Erythroblast (primary cell): ENCODE data around the gene ESCO1.
"Not testable (repeated sequence)": the region's sequence is repeated elsewhere in the genome, so short reads cannot be mapped to it uniquely, and the experiment has no call there.

Source experiments
- DNase-seq, 2 experiments: peaks; one replicate each; lab custom pipeline; 2025; lab: John Stamatoyannopoulos, UW
- GATA1 ChIP-seq: IDR thresholded peaks from 2 replicates; pipeline ENCODE4 v1.6.1; 2011; ENCODE audit warnings: low read depth, mild to moderate bottlenecking, control low read depth, low read length, moderate library complexity
- POLR2A ChIP-seq: IDR thresholded peaks from 2 replicates; pipeline ENCODE4 v1.6.1; 2011; ENCODE audit warnings: mild to moderate bottlenecking, low read length

ESCO1 gene

DNA sequence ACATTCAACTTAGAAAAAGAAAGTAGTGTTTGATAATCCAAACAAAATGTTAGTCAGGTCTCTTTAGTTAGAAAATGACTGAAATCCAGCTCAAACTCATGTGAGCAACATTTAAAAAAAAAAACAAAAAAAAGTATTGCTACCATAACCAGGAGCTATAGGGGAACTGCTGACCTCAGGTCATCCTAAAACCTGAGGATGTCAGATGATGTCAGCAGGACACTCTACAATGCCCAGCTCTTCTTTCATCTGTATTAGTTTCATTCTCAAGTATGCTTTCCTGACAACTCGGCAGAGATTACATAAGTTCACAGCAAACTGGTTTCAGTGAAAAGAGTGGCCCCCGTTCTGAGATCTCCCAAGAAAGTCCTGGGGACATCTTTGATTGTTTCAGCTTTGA lies 4.2 kb upstream of the ESCO1 start:
- no peak for DNase-seq
- TF ChIP-seq POLR2A (no peak), GATA1 (no peak)

DNA sequence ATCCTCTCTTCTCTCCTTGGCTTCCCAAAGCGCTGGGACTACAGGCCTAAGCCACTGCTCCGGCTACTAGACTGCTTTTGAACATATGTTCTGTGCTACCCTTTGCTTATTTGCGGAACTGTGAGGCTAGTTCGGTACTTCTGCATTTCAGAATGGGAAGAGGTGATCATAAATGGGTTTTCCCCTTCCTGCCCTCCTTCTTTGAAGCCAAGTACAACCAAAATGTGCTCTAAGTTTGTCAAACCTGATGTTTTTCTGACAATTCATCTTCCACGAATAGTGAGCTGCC lies 1.7 kb upstream of the ESCO1 start:
- no peak for DNase-seq
- TF ChIP-seq GATA1: no peak
- TF ChIP-seq POLR2A: no peak

DNA sequence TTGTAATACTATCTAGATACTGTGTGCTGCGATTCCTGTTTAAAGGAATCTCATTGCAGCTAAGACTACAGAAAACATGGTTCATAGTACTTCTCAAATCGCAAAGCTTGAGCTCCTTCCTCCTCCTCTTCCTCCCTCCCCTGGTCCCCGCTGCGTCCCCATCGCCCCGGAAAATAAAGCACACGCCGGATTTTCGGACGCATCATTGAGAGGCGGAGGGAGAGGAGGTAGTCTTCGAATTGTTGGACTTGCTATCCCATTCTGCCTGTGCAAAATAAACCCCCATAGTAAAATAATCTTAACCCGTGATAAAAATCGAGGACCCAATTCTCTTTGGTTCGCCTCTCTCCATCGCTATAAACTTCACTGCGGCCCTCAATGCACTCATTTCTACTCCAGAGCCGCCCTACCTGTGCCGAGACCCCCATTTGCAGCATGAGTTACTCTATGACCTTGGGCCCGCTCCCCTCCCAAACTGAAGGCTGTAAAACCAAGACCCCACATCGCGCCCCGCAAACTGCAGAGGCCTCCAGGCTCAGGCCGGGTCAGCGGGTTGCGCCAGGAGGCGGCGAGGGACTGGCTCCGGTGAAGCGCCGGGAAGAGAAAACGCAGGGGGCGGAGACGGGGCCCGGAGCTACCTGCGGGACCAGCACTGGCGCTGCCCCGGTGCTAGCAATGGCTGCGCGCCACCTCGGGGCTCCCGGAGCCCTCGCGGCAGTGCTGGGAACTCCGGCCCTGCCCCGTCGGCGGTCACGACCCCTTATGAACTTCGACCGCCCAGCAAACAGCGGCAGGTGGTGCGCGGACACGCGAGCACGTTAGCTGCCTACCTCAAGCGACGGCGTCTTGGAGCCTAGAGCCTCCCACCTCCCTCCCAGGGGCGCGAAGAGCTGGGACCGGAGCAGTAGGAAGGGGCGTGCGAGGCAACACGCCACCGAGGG lies 649 bp downstream of the ESCO1 start:
- peak; percentile 87 to 92 for DNase-seq
- TF ChIP-seq POLR2A (no peak), GATA1 (no peak)

DNA sequence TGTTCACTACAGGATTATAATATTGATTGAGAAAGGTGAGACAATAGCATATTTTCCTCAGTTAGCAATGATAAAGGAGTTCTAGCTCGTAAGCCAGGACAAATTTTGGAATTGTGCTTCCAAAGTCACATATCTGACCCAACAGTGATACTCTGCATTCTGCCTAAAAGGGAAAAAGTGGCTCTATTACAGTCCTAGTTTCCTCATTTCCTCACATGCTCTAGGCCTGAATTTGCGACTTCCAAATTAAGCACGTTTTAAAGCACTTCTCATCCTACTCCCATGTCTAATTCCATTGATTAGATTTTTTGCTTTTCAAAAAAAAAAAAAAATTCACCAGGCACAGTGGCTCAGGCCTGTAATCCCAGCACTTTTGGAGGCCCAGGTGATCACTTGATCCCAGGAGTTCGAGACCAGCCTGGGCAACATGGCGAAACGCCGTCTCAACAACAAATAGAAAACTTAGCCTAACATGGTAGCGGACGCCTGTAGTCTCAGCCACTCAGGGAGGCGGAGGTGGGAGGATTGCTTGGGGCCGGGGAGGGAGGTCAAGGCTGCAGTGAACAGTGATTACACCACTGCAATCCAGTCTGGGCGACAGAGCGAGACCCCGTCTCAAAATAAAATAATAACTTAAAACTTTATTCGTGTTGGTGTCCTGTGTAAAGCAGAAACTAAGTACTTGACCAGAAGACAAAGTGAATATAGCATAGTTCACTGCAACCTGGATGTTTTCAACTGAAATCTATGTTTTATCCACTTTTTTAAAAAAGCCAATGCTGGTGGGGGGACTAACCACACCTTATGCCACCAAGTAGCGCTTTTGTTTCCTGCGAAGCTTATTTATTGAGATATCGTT lies 1.5 kb downstream of the ESCO1 start:
- TF ChIP-seq GATA1 (no peak), POLR2A (no peak)
- peak; percentile 29 to 43 for DNase-seq

DNA sequence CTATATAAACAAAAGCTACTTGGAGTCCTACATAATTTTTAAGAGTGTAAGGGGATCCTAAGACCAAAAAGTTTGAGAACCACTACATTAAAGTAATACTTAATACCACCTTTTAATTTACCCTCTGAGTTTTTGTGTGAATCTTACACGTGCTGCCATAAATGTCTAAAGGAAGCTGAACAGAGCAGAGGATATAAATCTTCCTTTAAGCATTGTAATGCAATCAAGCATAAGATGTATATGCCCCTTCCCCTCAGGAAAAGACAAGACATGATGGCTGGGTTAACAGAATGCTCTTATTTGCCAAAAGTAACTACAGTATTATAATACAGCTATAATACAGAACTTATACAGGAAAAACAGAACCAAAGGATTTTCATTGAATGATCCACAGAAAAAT lies 2.9 kb downstream of the ESCO1 start:
- no peak for DNase-seq
- no peak for TF ChIP-seq POLR2A
- TF ChIP-seq GATA1: no peak

DNA sequence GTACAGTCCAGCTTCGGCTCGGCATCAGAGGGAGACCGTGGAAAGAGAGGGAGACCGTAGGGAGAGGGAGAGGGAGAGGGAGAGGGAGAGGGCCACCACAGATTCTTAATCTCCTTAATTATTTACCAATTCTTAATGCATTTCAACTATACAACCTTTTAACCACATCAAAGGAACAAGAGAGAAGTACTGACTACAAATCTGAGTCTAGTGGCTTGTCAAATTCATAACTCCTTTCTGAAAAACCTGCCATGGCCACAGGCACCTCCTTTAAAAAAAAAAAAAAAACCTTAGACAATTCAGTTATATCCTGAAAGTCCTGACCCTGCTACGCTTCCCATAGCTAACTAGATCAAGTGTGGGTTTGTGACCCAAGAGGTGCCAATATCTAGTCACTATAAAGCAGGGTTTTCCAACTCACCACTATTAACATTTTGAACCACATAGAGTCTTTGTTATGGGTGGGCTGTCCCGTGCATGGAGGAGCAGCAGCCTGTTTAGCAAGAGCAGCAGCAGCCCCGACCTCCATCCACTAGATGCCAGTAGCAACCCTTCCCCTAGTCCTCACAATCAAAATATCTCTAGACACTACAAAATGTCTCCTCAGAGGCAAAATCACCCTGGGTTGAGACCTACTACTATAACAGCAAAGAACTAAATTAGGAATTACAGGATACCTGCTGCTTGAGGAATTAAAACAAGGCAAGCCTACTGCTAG lies 6.8 kb downstream of the ESCO1 start:
- no peak for TF ChIP-seq POLR2A
- TF ChIP-seq GATA1: no peak
- peak; percentile 23 to 44 for DNase-seq

DNA sequence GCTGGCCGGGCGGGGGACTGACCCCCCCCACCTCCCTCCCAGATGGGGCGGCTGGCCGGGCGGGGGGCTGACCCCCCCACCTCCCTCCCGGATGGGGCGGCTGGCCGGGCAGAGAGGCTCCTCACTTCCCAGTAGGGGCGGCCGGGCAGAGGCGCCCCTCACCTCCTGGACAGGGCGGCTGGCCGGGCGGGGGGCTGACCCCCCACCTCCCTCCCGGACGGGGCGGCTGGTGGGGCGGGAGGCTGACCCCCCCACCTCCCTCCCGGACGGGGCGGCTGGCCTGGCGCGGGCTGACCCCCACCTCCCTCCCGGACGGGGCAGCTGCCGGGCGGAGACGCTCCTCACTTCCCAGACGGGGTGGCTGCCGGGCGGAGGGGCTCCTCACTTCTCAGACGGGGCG lies 8.1 kb downstream of the ESCO1 start:
- not testable (repeated sequence) for DNase-seq

DNA sequence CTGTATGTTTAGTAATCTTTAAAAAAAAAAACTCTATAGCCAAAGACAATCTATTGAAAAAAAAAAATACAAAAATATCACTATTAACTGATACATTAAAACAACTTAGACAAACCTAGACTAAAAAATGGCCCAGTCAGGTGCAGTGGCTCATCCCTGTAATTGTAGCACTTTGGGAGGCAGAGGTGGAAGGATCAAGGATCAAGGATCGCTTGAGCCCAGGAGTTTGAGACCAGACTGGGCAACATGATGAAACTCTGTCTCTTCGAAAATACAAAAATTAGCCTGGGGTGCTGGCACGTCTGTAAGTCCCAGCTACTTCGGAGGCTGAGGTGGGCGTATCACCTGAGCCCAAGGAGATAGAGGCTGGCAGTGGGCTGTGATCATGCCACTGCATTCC lies 16.1 kb downstream of the ESCO1 start:
- TF ChIP-seq POLR2A (no peak), GATA1 (no peak)

DNA sequence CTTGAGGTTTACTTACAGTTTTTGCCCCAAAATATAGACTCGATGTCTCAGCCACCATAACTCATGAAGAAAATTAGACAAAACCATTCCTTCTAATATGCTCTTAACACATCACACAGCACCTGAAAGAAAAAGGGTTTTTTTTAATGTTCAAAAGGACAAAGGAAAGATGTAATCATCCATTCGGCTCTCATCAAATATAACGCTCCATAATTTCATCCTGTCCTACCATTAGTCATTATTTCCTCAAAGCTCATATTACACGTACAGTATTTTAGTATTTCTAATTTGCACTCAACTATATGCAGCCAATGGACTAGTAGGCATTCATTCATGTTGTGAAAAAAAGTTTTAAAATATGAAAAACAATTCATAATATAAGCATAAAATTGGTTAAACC lies 24.8 kb downstream of the ESCO1 start:
- no peak for DNase-seq

More for the DNA sequence above, 16.1 kb downstream of the ESCO1 start:
- DNase-seq: no peak

DNA sequence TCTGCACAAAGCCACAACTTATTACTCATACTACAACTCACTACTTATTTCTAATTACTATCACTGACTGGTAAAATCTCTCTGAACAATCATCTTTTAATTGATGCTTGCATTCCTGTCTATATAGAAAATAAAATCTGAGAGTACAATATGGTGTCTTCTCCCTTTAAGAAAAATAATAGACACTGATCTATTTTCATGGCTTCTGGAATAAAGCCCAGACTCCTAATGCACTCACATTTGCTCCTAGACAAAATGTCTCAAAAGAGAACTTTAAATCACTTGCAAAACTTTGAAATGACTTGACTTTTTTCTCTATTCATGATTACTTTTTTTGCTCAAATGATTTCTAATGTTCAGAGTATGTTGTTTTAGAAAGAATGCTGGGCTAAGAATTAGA lies 28.7 kb downstream of the ESCO1 start:
- TF ChIP-seq POLR2A: no peak
- no peak for TF ChIP-seq GATA1
- DNase-seq: no peak

More for the DNA sequence above, 24.8 kb downstream of the ESCO1 start:
- TF ChIP-seq GATA1: no peak
- TF ChIP-seq POLR2A: no peak

DNA sequence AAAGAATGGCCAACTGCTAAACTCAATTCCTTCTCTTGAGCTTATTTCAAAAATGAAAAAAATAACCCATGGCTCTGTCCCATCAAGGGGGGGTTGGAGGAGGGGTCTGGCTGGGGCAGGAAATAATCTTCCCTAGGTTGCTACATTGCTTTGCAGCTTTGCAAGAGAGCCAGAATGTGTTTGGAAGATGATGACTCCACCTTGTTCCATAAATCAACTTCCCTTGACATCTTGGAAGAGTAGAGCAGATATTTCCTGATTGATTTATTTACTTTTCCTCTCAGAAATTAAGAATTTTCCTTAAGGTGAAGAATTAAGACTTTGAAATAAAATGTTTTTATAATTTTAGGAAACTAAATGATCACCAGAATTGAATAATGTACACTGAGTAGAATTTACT lies 41.3 kb downstream of the ESCO1 start:
- DNase-seq: no peak
- no peak for TF ChIP-seq GATA1
- TF ChIP-seq POLR2A: no peak

DNA sequence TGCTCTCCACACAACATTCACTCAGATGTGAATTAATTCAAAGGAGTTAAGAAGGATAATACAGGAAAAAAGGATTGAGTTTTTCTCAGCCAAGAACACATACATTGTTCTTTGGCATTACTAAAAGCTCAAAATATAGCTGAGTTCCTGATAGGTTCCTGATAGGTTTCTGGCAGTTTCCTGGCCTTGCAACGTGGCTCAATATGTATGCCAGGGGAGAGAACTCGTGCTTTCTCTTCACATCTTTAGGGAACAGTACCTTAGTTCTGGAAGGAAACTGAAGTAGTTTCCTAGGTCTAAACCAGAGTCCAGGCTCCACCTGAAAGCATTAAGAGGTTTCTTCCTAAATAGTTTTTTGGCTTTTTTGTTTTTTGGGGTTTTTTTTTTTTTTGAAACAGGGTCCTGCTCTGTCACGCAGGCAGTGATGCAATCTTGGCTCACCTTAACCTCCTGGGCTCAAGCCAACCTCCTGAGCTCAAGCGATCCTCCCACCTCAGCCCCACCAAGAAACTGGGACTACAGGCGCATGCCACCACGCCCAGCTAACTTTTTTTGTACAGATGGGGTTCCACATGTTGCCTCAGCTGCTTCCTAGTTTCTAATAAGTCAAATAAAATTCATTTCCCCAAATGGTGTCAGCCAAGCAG lies 42.8 kb downstream of the ESCO1 start:
- no peak for DNase-seq
- no peak for TF ChIP-seq GATA1
- no peak for TF ChIP-seq POLR2A

DNA sequence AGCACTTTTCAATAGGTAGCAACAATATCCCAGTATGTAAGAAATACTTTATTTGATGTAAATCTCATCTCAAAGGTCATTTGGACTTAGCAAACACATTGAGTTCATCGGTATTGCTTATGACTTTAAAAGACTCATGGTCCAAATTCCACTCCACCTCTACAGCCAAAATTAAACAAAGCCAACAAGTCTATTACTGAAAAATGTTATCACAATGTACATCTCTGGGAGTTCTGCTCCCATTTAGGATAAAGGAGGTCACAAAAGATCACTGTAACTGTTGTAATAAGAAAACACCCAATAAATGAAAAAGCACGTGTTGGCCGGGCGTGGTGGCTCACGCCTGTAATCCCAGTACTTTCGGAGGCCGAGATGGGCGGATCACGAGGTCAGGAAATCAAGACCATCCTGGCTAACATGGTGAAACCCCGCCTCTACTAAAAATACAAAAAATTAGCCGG lies 50.0 kb downstream of the ESCO1 start:
- no peak for DNase-seq

DNA sequence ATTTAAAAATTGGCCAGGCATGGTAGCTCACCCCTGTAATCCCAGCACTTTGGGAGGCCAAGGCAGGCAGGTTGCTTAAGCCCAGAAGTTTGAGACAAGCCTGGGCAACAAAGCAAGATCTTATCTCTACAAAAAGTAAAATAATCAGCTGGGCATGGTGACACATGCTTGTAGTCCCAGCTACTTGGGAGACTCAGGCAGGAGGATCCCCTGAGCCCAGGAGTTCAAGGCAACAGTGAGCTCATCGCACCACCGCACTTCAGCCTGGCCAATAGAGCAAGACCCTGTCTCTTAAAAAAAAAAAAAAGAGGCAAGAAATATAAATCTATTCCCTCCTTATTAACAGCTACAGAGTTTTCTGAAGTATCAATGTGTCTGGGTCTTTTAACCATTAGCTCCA lies 51.9 kb downstream of the ESCO1 start:
- DNase-seq: peak; percentile 22 to 46
- no peak for TF ChIP-seq GATA1
- no peak for TF ChIP-seq POLR2A

More for the DNA sequence above, 50.0 kb downstream of the ESCO1 start:
- no peak for TF ChIP-seq GATA1
- TF ChIP-seq POLR2A: no peak
